Endothelial cell of umbilical vein (primary cell): ENCODE measurements around the gene TBC1D7. TPM values are rescaled to one million over a fixed set of nuclear protein-coding genes. Genes with fewer than 3 reads are reported as not detected.

ENCODE experiments used
- BruUV-seq: library from RNA; stranded (reverse); fragments of 400-500 nt; replicated peaks from 2 replicates; lab custom pipeline; 2021; lab: Mats Ljungman, UMichigan
- CTCF ChIA-PET: fragments of 300-600, 350-600 bp; sonication (Branson Sonifier 250); formaldehyde crosslinking; loops from one replicate; lab custom pipeline; 2021; ENCODE audit warnings: antibody characterized with exemption, inconsistent platforms; lab: Charles Lee
- POLR2A ChIA-PET: fragments of 300-600, 350-600 bp; sonication (Branson Sonifier 250); formaldehyde crosslinking; loops from one replicate; lab custom pipeline; 2021; ENCODE audit warnings: antibody characterized with exemption, inconsistent platforms; lab: Charles Lee
- DNase-seq: peaks from one replicate; pipeline ENCODE4 v3.0.0-alpha.2; 2011; ENCODE audit warnings: low read depth, low spot score
- FAIRE-seq: peaks from 2 replicates; lab custom pipeline; 2011; peaks lifted over from hg19 to GRCh38; lab: Jason Lieb, UNC
- H2AFZ ChIP-seq: 2 replicates; pipeline ENCODE4 v1.6.0; 2012; ENCODE audit warnings: low read depth, low read length, control low read depth, inconsistent platforms
- H3K27ac ChIP-seq: 2 replicates; pipeline ENCODE4 v1.5.1; 2011; ENCODE audit warnings: low read depth, mild to moderate bottlenecking, control low read depth, low read length, moderate library complexity; ENCODE audit not compliant: insufficient read depth
- H3K27me3 ChIP-seq, 2 experiments: 2 replicates each; pipeline versions ENCODE4 v1.6.0 to v1.6.1; 2011; ENCODE audit warnings: low read length in 2 of 2, mixed read lengths in 1 of 2; ENCODE audit not compliant: control insufficient read depth in 2 of 2, insufficient read depth in 2 of 2
- H3K36me3 ChIP-seq, 2 experiments: 2 replicates in 1 of 2; 3 replicates in 1 of 2; pipeline ENCODE4 v1.5.1; 2011; ENCODE audit warnings: low read length in 2 of 2, mild to moderate bottlenecking in 1 of 2, moderate library complexity in 1 of 2; ENCODE audit not compliant: control insufficient read depth in 2 of 2, insufficient read depth in 2 of 2; ENCODE audit errors: extremely low read depth in 1 of 2
- H3K4me1 ChIP-seq: 3 replicates; pipeline ENCODE4 v1.5.1; 2011; ENCODE audit warnings: mild to moderate bottlenecking, low read length; ENCODE audit not compliant: control insufficient read depth, insufficient read depth; ENCODE audit errors: extremely low read depth
- H3K4me2 ChIP-seq: 2 replicates; pipeline ENCODE4 v1.6.1; 2011; ENCODE audit warnings: low read length, control low read depth, mixed read lengths; ENCODE audit not compliant: insufficient read depth
- H3K4me3 ChIP-seq, 3 experiments: fragments of 200-600 bp in 1 of 3; sonication (generic), shearing (Covaris generic) in 1 of 3; replicated peaks in 1 of 3; 2 replicates each; pipeline ENCODE4 v1.5.1; 2011 to 2016; ENCODE audit warnings: control low read depth in 3 of 3, low read length in 3 of 3, mild to moderate bottlenecking in 2 of 3, inconsistent platforms in 1 of 3, low read depth in 1 of 3, moderate library complexity in 1 of 3; ENCODE audit not compliant: insufficient read depth in 1 of 3
- H3K79me2 ChIP-seq: 2 replicates; pipeline ENCODE4 v1.6.0; 2012; ENCODE audit warnings: low read length, inconsistent platforms; ENCODE audit not compliant: control insufficient read depth, insufficient read depth
- H3K9ac ChIP-seq: replicated peaks from 2 replicates; pipeline ENCODE3; 2011; ENCODE audit warnings: low read length, control low read depth; ENCODE audit not compliant: insufficient read depth; ENCODE audit errors: extremely low read depth
- H3K9me1 ChIP-seq: replicated peaks from 3 replicates; pipeline ENCODE4 v1.6.0; 2011; ENCODE audit warnings: mild to moderate bottlenecking, low read length; ENCODE audit not compliant: control insufficient read depth, insufficient read depth; ENCODE audit errors: extremely low read depth
- H3K9me3 ChIP-seq: replicated peaks from 2 replicates; pipeline ENCODE4 v1.5.1; 2012; ENCODE audit warnings: low read length, inconsistent platforms; ENCODE audit not compliant: control insufficient read depth, insufficient read depth
- H4K20me1 ChIP-seq: replicated peaks from 2 replicates; pipeline ENCODE3; 2011; ENCODE audit warnings: mild to moderate bottlenecking, low read length; ENCODE audit not compliant: control insufficient read depth, insufficient read depth; ENCODE audit errors: extremely low read depth
- FOS ChIP-seq: IDR thresholded peaks from 2 replicates; pipeline ENCODE4 v1.6.1; 2011; ENCODE audit warnings: mild to moderate bottlenecking, low read length, moderate library complexity, borderline replicate concordance; ENCODE audit not compliant: insufficient read depth
- JUN ChIP-seq: IDR thresholded peaks from 2 replicates; pipeline ENCODE4 v1.6.1; 2011; ENCODE audit warnings: borderline replicate concordance, low read depth; ENCODE audit not compliant: insufficient read length, insufficient read depth
- POLR2AphosphoS5 ChIP-seq: IDR thresholded peaks from 2 replicates; pipeline ENCODE4 v1.6.1; 2012; ENCODE audit warnings: low read depth, mild to moderate bottlenecking, control low read depth, low read length, moderate library complexity; ENCODE audit not compliant: insufficient read depth
- dilution Hi-C: fragments of 300-500 bp; cut with MboI; formaldehyde crosslinking; loops from one replicate; pipeline ENCODE4 v1.15.0; 2019; ENCODE audit warnings: low sequenced_read_pairs; ENCODE audit not compliant: extremely low pct_ligation_motif_present
- intact Hi-C: fragments of 100-400 bp; cut with micrococcal nuclease; formaldehyde crosslinking; loops from one replicate; pipeline ENCODE4 v1.10.0; 2022
- polyA plus RNA-seq, 4 experiments: library from polyadenylated mRNA; depleted of rRNA in 3 of 4; stranded (reverse) in 3 of 4; unstranded in 1 of 4; fragments of >200 nt; gene quantifications; 2 replicates each; pipeline versions ENCODE4 v1.2.1 to v1.2.3, GENCODE V29; 2011 to 2012; ENCODE audit warnings: missing spikeins in 1 of 4
- total RNA-seq: library from RNA; stranded (reverse); gene quantifications from 2 replicates; pipeline ENCODE4 v1.2.3, GENCODE V29; 2021
- TF ChIP-seq, protein P1 (sequence below), 2 donors: IDR thresholded peaks; 1 replicate in 1 of 2; 2 replicates in 1 of 2; pipeline ENCODE4 v1.5.1; 2011; ENCODE audit warnings: low read length in 2 of 2, mild to moderate bottlenecking in 2 of 2, moderate library complexity in 2 of 2, control low read depth in 1 of 2, inconsistent platforms in 1 of 2, low read depth in 1 of 2; ENCODE audit not compliant: insufficient read depth in 1 of 2; ENCODE audit errors: extremely low read depth in 1 of 2

TBC1D7 gene
- total and polyA plus RNA-seq, 2 donors (not counting 3 experiments of a cell fraction or from before 2014, with no cell fraction given), result 26.6 to 28.1 TPM

DNA sequence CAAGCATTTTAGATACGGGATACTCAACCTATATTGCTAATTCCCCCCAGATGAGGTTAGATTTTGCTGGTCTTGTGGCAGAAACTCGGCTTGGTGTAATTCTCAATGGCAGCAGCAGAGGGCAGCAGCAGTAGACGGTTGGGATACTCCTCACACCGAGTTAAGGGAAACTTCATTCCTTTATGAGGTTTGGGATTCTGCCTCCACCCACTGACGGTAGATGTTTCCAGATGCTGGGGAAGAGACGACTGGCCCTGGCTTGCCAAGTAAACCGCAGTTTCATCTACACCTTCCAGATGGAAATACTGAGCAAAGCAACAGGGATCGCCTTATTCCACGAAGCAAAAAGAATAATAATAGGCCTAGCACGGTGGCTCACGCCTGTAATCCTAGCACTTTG, 8.2 kb upstream of the TBC1D7 start:
- Histone ChIP-seq H3K9me3 (no peaks in the 10 kb centered on the region), H3K9me1 (no peaks in the 10 kb centered on the region), H3K4me3 (no peak overlapping the region), H3K9ac (no peak overlapping the region), H3K27me3 (no peaks in the 10 kb centered on the region), H3K27ac (no peak overlapping the region), H3K36me3 (no peaks in the 10 kb centered on the region), H3K79me2 (no peaks in the 10 kb centered on the region), H2AFZ (no peak overlapping the region), H3K4me2 (no peak overlapping the region), H3K4me1 (peaks cover 13% of the 10 kb centered on the region), H4K20me1 (no peaks in the 10 kb centered on the region)
- dilution Hi-C loops (loop anchor here (25.0 kb wide), 1 partner anchor 226 kb away; the partner anchor contains the start of gene SIRT5), intact Hi-C loops (loop anchor here (1.0 to 5.0 kb wide), 10 partner anchors 18 to 731 kb away; partner anchors contain the start of genes GFOD1, NOL7 and SIRT5)
- no TSS peak for BruUV-seq
- POLR2A ChIA-PET, result no interaction called here
- TF ChIP-seq POLR2AphosphoS5, result no peak
- TF ChIP-seq FOS, result no peak
- TF ChIP-seq JUN, result no peak
- TF ChIP-seq, protein P1, sequence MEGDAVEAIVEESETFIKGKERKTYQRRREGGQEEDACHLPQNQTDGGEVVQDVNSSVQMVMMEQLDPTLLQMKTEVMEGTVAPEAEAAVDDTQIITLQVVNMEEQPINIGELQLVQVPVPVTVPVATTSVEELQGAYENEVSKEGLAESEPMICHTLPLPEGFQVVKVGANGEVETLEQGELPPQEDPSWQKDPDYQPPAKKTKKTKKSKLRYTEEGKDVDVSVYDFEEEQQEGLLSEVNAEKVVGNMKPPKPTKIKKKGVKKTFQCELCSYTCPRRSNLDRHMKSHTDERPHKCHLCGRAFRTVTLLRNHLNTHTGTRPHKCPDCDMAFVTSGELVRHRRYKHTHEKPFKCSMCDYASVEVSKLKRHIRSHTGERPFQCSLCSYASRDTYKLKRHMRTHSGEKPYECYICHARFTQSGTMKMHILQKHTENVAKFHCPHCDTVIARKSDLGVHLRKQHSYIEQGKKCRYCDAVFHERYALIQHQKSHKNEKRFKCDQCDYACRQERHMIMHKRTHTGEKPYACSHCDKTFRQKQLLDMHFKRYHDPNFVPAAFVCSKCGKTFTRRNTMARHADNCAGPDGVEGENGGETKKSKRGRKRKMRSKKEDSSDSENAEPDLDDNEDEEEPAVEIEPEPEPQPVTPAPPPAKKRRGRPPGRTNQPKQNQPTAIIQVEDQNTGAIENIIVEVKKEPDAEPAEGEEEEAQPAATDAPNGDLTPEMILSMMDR (IDR thresholded peaks at IDR 0.05; ENCODE audit: extremely low read depth in 1 of 2, insufficient read depth in 1 of 2, low read depth in 1 of 2, low read length in 2 of 2), result peak; percentile 82 to 85
- CTCF ChIA-PET, result interaction anchor here (1.0 to 3.4 kb wide), 6 partner anchors 147 to 288 kb away, joined by 3 to 30 read pairs (median 6); partner anchors contain the start of gene SIRT5
- DNase-seq (peak; percentile 85), FAIRE-seq (peak; percentile 83)
